ENCODE measurements around the gene GNG5.
"Not testable (repeated sequence)": the region's sequence is repeated elsewhere in the genome, so short reads cannot be mapped to it uniquely, and the experiment has no call there.

The GNG5 gene

GRCh38 chr1:84506002-84506728 lies at the start of gene GNG5, which contains the start of gene SPATA1:
GNG5 (minus strand) TSS chr1:84506581; CDS start chr1:84506091, 490 bp downstream.
SPATA1 (plus strand) TSS chr1:84506386; CDS start chr1:84516360, 9,974 bp downstream.
- DNase-seq (ENCODE audit: extremely low spot score, insufficient read length, low read depth) (peak; percentile 92), FAIRE-seq (peak; percentile 92)

GRCh38 chr1:84550826-84551225 lies 44.4 kb upstream of the GNG5 start:
- DNase-seq (ENCODE audit: extremely low spot score, insufficient read length, low read depth) (no peak), FAIRE-seq (no peak)

- FAIRE-seq (no peak), DNase-seq (ENCODE audit: extremely low spot score, insufficient read length, low read depth) (no peak)
Observed at GRCh38 chr1:84541679-84542078, 35.3 kb upstream of the GNG5 start.

- FAIRE-seq (no peak), DNase-seq (ENCODE audit: extremely low spot score, insufficient read length, low read depth) (no peak)
Observed at GRCh38 chr1:84540759-84541158, 34.4 kb upstream of the GNG5 start.

GRCh38 chr1:84539972-84540371 lies 33.6 kb upstream of the GNG5 start:
- FAIRE-seq (no peak), DNase-seq (ENCODE audit: extremely low spot score, insufficient read length, low read depth) (no peak)

- FAIRE-seq = no peak
- DNase-seq (ENCODE audit: extremely low spot score, insufficient read length, low read depth) = no peak
Observed at GRCh38 chr1:84538599-84538998, 32.2 kb upstream of the GNG5 start.

GRCh38 chr1:84525779-84526178 lies 19.4 kb upstream of the GNG5 start:
- FAIRE-seq (peak; percentile 5), DNase-seq (ENCODE audit: extremely low spot score, insufficient read length, low read depth) (no peak)

- DNase-seq (ENCODE audit: extremely low spot score, insufficient read length, low read depth) (no peak), FAIRE-seq (no peak)
Observed at GRCh38 chr1:84524590-84524989, 18.2 kb upstream of the GNG5 start.

- DNase-seq (ENCODE audit: extremely low spot score, insufficient read length, low read depth) (no peak), FAIRE-seq (no peak)
Observed at GRCh38 chr1:84510668-84511067, 4.3 kb upstream of the GNG5 start.

GRCh38 chr1:84510165-84510564 lies 3.8 kb upstream of the GNG5 start:
- FAIRE-seq (no peak), DNase-seq (ENCODE audit: extremely low spot score, insufficient read length, low read depth) (no peak)

- DNase-seq (ENCODE audit: extremely low spot score, insufficient read length, low read depth) = no peak
- no peak for FAIRE-seq
Observed at GRCh38 chr1:84509029-84509428, 2.6 kb upstream of the GNG5 start.

GRCh38 chr1:84508510-84508909 lies 2.1 kb upstream of the GNG5 start:
- DNase-seq (ENCODE audit: extremely low spot score, insufficient read length, low read depth) = no peak
- FAIRE-seq = no peak

GRCh38 chr1:84507887-84508286 lies 1.5 kb upstream of the GNG5 start:
- DNase-seq (ENCODE audit: extremely low spot score, insufficient read length, low read depth); FAIRE-seq: not testable (repeated sequence)

GRCh38 chr1:84506729-84507453 lies 510 bp upstream of the GNG5 start:
- no peak for DNase-seq (ENCODE audit: extremely low spot score, insufficient read length, low read depth)
- no peak for FAIRE-seq

GRCh38 chr1:84505493-84506001 lies 834 bp downstream of the GNG5 start:
- FAIRE-seq (no peak), DNase-seq (ENCODE audit: extremely low spot score, insufficient read length, low read depth) (peak; percentile 30)

GRCh38 chr1:84504580-84505492 lies 1.5 kb downstream of the GNG5 start:
- FAIRE-seq (peak; percentile 46), DNase-seq (ENCODE audit: extremely low spot score, insufficient read length, low read depth) (no peak)

GRCh38 chr1:84502927-84503326 lies 3.5 kb downstream of the GNG5 start:
- FAIRE-seq = no peak
- DNase-seq (ENCODE audit: extremely low spot score, insufficient read length, low read depth) = no peak

GRCh38 chr1:84497631-84498275 lies 8.6 kb downstream of the GNG5 start:
- FAIRE-seq = no peak
- no peak for DNase-seq (ENCODE audit: extremely low spot score, insufficient read length, low read depth)

- no peak for DNase-seq (ENCODE audit: extremely low spot score, insufficient read length, low read depth)
Observed at GRCh38 chr1:84496498-84496897, 9.9 kb downstream of the GNG5 start.

GRCh38 chr1:84493747-84494146 lies 12.6 kb downstream of the GNG5 start:
- no peak for FAIRE-seq
- no peak for DNase-seq (ENCODE audit: extremely low spot score, insufficient read length, low read depth)

More at GRCh38 chr1:84496498-84496897, 9.9 kb downstream of the GNG5 start:
- FAIRE-seq = no peak

Measured in GM18507 (cell line).